Breast epithelium (tissue), 3 donors: ENCODE data around the gene MAFB.

ENCODE experiments used
- POLR2A ChIP-seq: fragments of 450-650 bp; IDR thresholded peaks from one replicate; pipeline ENCODE4 v1.6.1; 2016; ENCODE audit warnings: antibody characterized with exemption, mild to moderate bottlenecking, moderate library complexity
- TF ChIP-seq, protein P1 (sequence below), 3 donors: fragments of 450-650 bp; IDR thresholded peaks; one replicate each; pipeline ENCODE4 v1.5.1; 2016 to 2017; ENCODE audit warnings: antibody characterized with exemption in 3 of 3, mild to moderate bottlenecking in 3 of 3, moderate library complexity in 3 of 3

DNA sequence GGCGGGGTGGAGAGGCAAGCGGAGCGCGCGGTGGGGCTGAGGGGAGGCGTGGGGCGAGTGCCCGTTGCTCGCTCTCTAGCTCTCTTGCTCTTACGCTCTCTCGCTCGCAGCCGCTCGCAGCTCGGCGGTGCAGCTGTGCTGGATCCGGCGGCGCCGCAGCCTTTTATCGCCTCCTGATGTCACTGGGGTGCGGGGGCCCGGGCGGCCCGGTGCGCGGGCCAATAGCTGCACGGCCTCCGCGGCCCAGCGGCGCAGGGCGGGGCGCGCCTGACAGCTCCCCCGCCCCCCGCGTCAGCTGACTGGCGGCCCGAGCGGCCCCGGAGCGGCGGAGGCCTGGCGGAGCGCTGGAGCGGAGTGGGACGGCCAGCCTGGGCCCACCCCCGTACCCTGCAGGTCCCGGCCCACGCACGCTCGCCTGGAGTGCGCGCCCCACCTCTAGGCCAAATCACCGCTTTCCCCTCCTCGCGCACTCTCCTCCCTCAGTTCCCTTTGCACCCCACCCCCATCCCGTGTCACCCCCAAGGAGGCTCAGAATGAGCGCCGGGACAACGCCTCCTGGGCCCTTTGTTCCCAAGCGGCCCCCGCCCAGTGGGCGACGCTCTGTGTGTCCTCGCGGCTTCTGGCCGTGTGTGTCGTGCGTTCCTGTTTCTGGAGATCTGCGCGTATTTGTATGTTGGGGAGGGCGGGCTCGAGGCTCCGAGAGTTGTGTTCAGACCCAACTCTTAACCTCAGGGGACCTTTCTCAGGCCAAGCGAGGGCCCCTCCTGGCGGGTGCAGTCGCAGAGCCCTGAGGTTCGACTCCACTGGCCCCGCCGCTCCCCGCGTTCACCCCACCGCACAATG lies at the start of gene MAFB:
- TF ChIP-seq POLR2A: peak; percentile 93
- TF ChIP-seq, protein P1, sequence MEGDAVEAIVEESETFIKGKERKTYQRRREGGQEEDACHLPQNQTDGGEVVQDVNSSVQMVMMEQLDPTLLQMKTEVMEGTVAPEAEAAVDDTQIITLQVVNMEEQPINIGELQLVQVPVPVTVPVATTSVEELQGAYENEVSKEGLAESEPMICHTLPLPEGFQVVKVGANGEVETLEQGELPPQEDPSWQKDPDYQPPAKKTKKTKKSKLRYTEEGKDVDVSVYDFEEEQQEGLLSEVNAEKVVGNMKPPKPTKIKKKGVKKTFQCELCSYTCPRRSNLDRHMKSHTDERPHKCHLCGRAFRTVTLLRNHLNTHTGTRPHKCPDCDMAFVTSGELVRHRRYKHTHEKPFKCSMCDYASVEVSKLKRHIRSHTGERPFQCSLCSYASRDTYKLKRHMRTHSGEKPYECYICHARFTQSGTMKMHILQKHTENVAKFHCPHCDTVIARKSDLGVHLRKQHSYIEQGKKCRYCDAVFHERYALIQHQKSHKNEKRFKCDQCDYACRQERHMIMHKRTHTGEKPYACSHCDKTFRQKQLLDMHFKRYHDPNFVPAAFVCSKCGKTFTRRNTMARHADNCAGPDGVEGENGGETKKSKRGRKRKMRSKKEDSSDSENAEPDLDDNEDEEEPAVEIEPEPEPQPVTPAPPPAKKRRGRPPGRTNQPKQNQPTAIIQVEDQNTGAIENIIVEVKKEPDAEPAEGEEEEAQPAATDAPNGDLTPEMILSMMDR (IDR thresholded peaks at IDR 0.05): no peak
